GM12878 (cell line): Measurements from ENCODE around the gene MMP7. TPM values are rescaled to one million over a fixed set of nuclear protein-coding genes. Genes with fewer than 3 reads are reported as not detected.

Source experiments
- ATAC-seq: fragments of 200-7000 bp; cut with Tn5 transposase; 3 replicates; pipeline ENCODE4 v1.9.1; 2020; ENCODE audit warnings: mild to moderate bottlenecking, moderate library complexity
- BruUV-seq: library from RNA; stranded (reverse); fragments of 400-500 nt; replicated peaks from 2 replicates; lab custom pipeline; 2021; lab: Mats Ljungman, UMichigan
- CTCF ChIA-PET: fragments of 300-600 bp; sonication (Branson Sonifier 250); formaldehyde crosslinking; extraction: SDS; loops from one replicate; lab custom pipeline; 2021; ENCODE audit warnings: inconsistent platforms; lab: Yijun Ruan, JAX
- POLR2A ChIA-PET: fragments of 350-600 bp; formaldehyde crosslinking; extraction: SDS; loops from one replicate; lab custom pipeline; 2021; ENCODE audit warnings: inconsistent platforms; lab: Charles Lee
- RAD21 ChIA-PET: fragments of 300-600 bp; sonication (Branson Sonifier 250); formaldehyde crosslinking; loops from one replicate; lab custom pipeline; 2023; ENCODE audit warnings: antibody characterized with exemption; ENCODE audit not compliant: unreplicated experiment; lab: Charles Lee
- SMC1A ChIA-PET: fragments of 300-600 bp; sonication (Branson Sonifier 250); formaldehyde crosslinking; loops from one replicate; lab custom pipeline; 2023; ENCODE audit not compliant: unreplicated experiment, uncharacterized antibody; lab: Charles Lee
- DNase-seq: peaks from one replicate; pipeline ENCODE4 v3.0.0-alpha.2; 2011; ENCODE audit warnings: low read depth, low spot score
- FAIRE-seq: peaks from 3 replicates; lab custom pipeline; 2011; peaks lifted over from hg19 to GRCh38; lab: Jason Lieb, UNC
- H2AFZ ChIP-seq: 2 replicates; pipeline ENCODE4 v1.6.0; 2011; ENCODE audit warnings: low read depth, low read length, control low read depth; ENCODE audit not compliant: control insufficient read depth
- H3K27ac ChIP-seq: 2 replicates; pipeline ENCODE4 v1.5.1; 2011; ENCODE audit warnings: control low read depth; ENCODE audit not compliant: control insufficient read depth, insufficient read depth
- H3K27me3 ChIP-seq, 2 experiments: replicated peaks in 1 of 2; 2 replicates each; pipeline versions ENCODE4 v1.6.0 to v1.6.1; 2011; ENCODE audit warnings: low read length in 1 of 2; ENCODE audit not compliant: control insufficient read depth in 2 of 2, insufficient read depth in 2 of 2
- H3K36me3 ChIP-seq, 2 experiments: 2 replicates each; pipeline ENCODE4 v1.5.1; 2011; ENCODE audit warnings: low read length in 1 of 2; ENCODE audit not compliant: control insufficient read depth in 2 of 2, insufficient read depth in 2 of 2
- H3K4me1 ChIP-seq: 2 replicates; pipeline ENCODE4 v1.6.1; 2011; ENCODE audit warnings: mild to moderate bottlenecking, low read length, moderate library complexity, mixed read lengths; ENCODE audit not compliant: control insufficient read depth, insufficient read depth
- H3K4me2 ChIP-seq: 2 replicates; pipeline ENCODE4 v1.6.0; 2011; ENCODE audit warnings: control low read depth; ENCODE audit not compliant: control insufficient read depth, insufficient read depth
- H3K4me3 ChIP-seq: fragments of 200-600 bp; sonication (generic); 2 replicates; pipeline ENCODE4 v1.5.1; 2016
- H3K79me2 ChIP-seq: 2 replicates; pipeline ENCODE4 v1.6.0; 2011; ENCODE audit warnings: low read length; ENCODE audit not compliant: control insufficient read depth, insufficient read depth
- H3K9ac ChIP-seq: 2 replicates; pipeline ENCODE4 v1.8.0; 2011; ENCODE audit warnings: low read length, control low read depth, mixed read lengths; ENCODE audit not compliant: control insufficient read depth, insufficient read depth
- H3K9me3 ChIP-seq: replicated peaks from 3 replicates; pipeline ENCODE4 v1.5.1; 2011; ENCODE audit warnings: mild to moderate bottlenecking, low read length; ENCODE audit not compliant: control insufficient read depth, insufficient read depth
- H4K20me1 ChIP-seq: 2 replicates; pipeline ENCODE4 v1.6.0; 2011; ENCODE audit not compliant: control insufficient read depth, insufficient read depth
- BCL11A ChIP-seq: IDR thresholded peaks from 2 replicates; pipeline ENCODE4 v1.6.1; 2011; ENCODE audit warnings: low read depth, low read length
- BHLHE40 ChIP-seq, 2 experiments: fragments of 450-650 bp in 1 of 2; IDR thresholded peaks; 2 replicates each; pipeline ENCODE4 v1.6.1; 2011 to 2017; ENCODE audit warnings: low read depth in 2 of 2, borderline replicate concordance in 1 of 2, improper control_type of control experiment in 1 of 2, low read length in 1 of 2, mild to moderate bottlenecking in 1 of 2
- EP300 ChIP-seq, 2 experiments: fragments of 150-350 bp in 1 of 2; IDR thresholded peaks; 2 replicates each; pipeline ENCODE4 v1.6.1; 2011 to 2012; ENCODE audit warnings: low read depth in 2 of 2, low read length in 2 of 2, borderline replicate concordance in 1 of 2, improper control_type of control experiment in 1 of 2, inconsistent platforms in 1 of 2; ENCODE audit not compliant: control insufficient read depth in 1 of 2
- IKZF2 ChIP-seq, 2 experiments: fragments of 450-650 bp; IDR thresholded peaks; 2 replicates each; pipeline ENCODE4 v1.6.1; 2017; ENCODE audit warnings: mild to moderate bottlenecking in 2 of 2, moderate library complexity in 2 of 2
- NRF1 ChIP-seq: conservative IDR thresholded peaks from 2 replicates; pipeline ENCODE4 v1.6.1; 2011; ENCODE audit warnings: mild to moderate bottlenecking, low read depth, low read length, improper control_type of control experiment
- STAT3 ChIP-seq: IDR thresholded peaks from 2 replicates; pipeline ENCODE4 v1.6.1; 2011; ENCODE audit warnings: low read depth, low read length, improper control_type of control experiment
- USF2 ChIP-seq: IDR thresholded peaks from 2 replicates; pipeline ENCODE4 v1.6.1; 2011; ENCODE audit warnings: low read depth, low read length, improper control_type of control experiment, borderline replicate concordance
- ZNF274 ChIP-seq: IDR thresholded peaks from one replicate; pipeline ENCODE4 v1.8.0; 2011; ENCODE audit not compliant: insufficient read length, insufficient read depth
- WGBS: methylation state at CpG from one replicate; pipeline ENCODE4 v1.1.6; 2016; ENCODE audit warnings: low lambda C conversion rate; ENCODE audit not compliant: insufficient replicate concordance, insufficient coverage; ENCODE audit errors: missing lambda C conversion rate; 5-methylcytosine and 5-hydroxymethylcytosine counted together
- in situ Hi-C: fragments of 300-500 bp; cut with MboI; formaldehyde crosslinking; loops from 9 replicates; pipeline ENCODE4 v1.14.3; 2018; ENCODE audit warnings: mixed read lengths
- intact Hi-C: fragments of 100-400 bp; cut with micrococcal nuclease; formaldehyde crosslinking; loops from one replicate; pipeline ENCODE4 v1.14.2; 2022; ENCODE audit not compliant: unreplicated experiment
- polyA plus RNA-seq, 11 experiments: library from polyadenylated mRNA; depleted of rRNA in 4 of 11; unstranded in 6 of 11; stranded (reverse) in 5 of 11; fragments of >200 nt; fragmentation: Nextera tagmentation in 4 of 11; fragmentation: Illumina TruSeq in 1 of 11; extraction: Ambion mirVana in 4 of 11; extraction: Trizol in 1 of 11; gene quantifications; 1 replicate in 1 of 11; 2 replicates in 10 of 11; pipeline versions ENCODE4 v1.2.1 to v1.2.3, GENCODE V29; 2011 to 2016; ENCODE audit warnings: inconsistent platforms in 2 of 11, missing spikeins in 2 of 11, low read depth in 1 of 11
- total RNA-seq, 4 experiments: library from RNA; depleted of rRNA in 3 of 4; stranded (reverse); fragments of >200 nt in 3 of 4; fragmentation: Illumina TruSeq in 1 of 4; extraction: Trizol in 1 of 4; gene quantifications; 2 replicates each; pipeline versions ENCODE4 v1.2.1 to v1.2.3, GENCODE V29; 2013 to 2021

MMP7 gene
- total and polyA plus RNA-seq, 10 of the 15 experiments (the other 5 are each of a cell fraction or from before 2014, with no cell fraction given), result 0.63 to 18.0 (median 1.1) TPM

GRCh38 chr11:102568851-102569250 is 38.3 kb upstream of the MMP7 start:
- FAIRE-seq (no peak), ATAC-seq (no peak), DNase-seq (no peak)
- H3K36me3 ChIP-seq, result no peaks in the 10 kb centered on the region
- intact Hi-C loops, result no loop called here
- no peak overlapping the region for H3K9ac ChIP-seq
- H3K9me3 ChIP-seq, result peaks cover 23% of the 10 kb centered on the region
- ChIA-PET POLR2A (no interaction called here), CTCF (interaction anchor here (1.0 kb wide), 1 partner anchor 23 kb away, joined by 5 read pairs; no protein-coding TSS in a partner anchor), SMC1A (interaction anchor here (1.0 to 17.3 kb wide), 3 partner anchors 9 to 15 kb away, joined by 4 to 322 read pairs (median 21); no protein-coding TSS in a partner anchor), RAD21 (interaction anchor here (1.7 kb wide), 1 partner anchor 14 kb away, joined by 4 read pairs; no protein-coding TSS in a partner anchor)
- no TSS peak for BruUV-seq
- WGBS, result 67% methylated on average over 3 of the region's 3 CpGs
- H4K20me1 ChIP-seq, result no peaks in the 10 kb centered on the region
- in situ Hi-C loops, result no loop called here
- no peak overlapping the region for H2AFZ ChIP-seq
- H3K4me2 ChIP-seq, result no peak overlapping the region
- H3K27me3 ChIP-seq, result no peaks in the 10 kb centered on the region
- no peak overlapping the region for H3K4me3 ChIP-seq
- H3K79me2 ChIP-seq, result no peaks in the 10 kb centered on the region
- H3K4me1 ChIP-seq, result peaks cover 5% of the 10 kb centered on the region
- no peak overlapping the region for H3K27ac ChIP-seq
- no peak for TF ChIP-seq BCL11A

GRCh38 chr11:102566112-102566511 is 35.6 kb upstream of the MMP7 start:
- in situ Hi-C loops (no loop called here), intact Hi-C loops (no loop called here)
- Histone ChIP-seq H2AFZ (no peak overlapping the region), H3K4me1 (peaks cover 31% of the 10 kb centered on the region), H3K36me3 (no peaks in the 10 kb centered on the region), H4K20me1 (no peaks in the 10 kb centered on the region), H3K4me2 (no peak overlapping the region), H3K27ac (no peak overlapping the region), H3K9ac (no peak overlapping the region), H3K4me3 (no peak overlapping the region), H3K27me3 (no peaks in the 10 kb centered on the region), H3K79me2 (no peaks in the 10 kb centered on the region), H3K9me3 (peaks cover 23% of the 10 kb centered on the region)
- POLR2A ChIA-PET, result no interaction called here
- CTCF ChIA-PET, result interaction anchor here (1.8 kb wide), 1 partner anchor 26 kb away, joined by 6 read pairs; no protein-coding TSS in a partner anchor
- RAD21 ChIA-PET, result no interaction called here
- 41% methylated on average over 1 of the region's 1 CpG for WGBS
- no peak for DNase-seq
- no TSS peak for BruUV-seq
- SMC1A ChIA-PET, result interaction anchor here (3.0 kb wide), 1 partner anchor 12 kb away, joined by 21 read pairs; no protein-coding TSS in a partner anchor
- no peak for ATAC-seq
- no peak for FAIRE-seq
- no peak for TF ChIP-seq EP300 (IDR thresholded peaks at IDR 0.05; ENCODE audit: borderline replicate concordance in 1 of 2, control insufficient read depth in 1 of 2, low read depth in 2 of 2, low read length in 2 of 2)
- TF ChIP-seq IKZF2 (IDR thresholded peaks at IDR 0.05), result no peak
- TF ChIP-seq ZNF274, result no peak
- no peak for TF ChIP-seq BHLHE40 (IDR thresholded peaks at IDR 0.05; ENCODE audit: borderline replicate concordance in 1 of 2, low read depth in 2 of 2, low read length in 1 of 2)
- TF ChIP-seq USF2, result no peak
- no peak for TF ChIP-seq STAT3
- TF ChIP-seq NRF1, result no peak
